Cerebellar cortex (tissue), 1 donor: ENCODE measurements around the gene PCCB.
A peak's percentile ranks its signal among the peaks of the same experiment; 100 is the strongest.
"Not testable (repeated sequence)": the region's sequence is repeated elsewhere in the genome, so short reads cannot be mapped to it uniquely, and the experiment has no call there.

Experiments
- DNase-seq: peaks from one replicate; pipeline ENCODE4 v3.0.0-alpha.2; 2015; ENCODE audit warnings: low spot score

The PCCB gene

DNA sequence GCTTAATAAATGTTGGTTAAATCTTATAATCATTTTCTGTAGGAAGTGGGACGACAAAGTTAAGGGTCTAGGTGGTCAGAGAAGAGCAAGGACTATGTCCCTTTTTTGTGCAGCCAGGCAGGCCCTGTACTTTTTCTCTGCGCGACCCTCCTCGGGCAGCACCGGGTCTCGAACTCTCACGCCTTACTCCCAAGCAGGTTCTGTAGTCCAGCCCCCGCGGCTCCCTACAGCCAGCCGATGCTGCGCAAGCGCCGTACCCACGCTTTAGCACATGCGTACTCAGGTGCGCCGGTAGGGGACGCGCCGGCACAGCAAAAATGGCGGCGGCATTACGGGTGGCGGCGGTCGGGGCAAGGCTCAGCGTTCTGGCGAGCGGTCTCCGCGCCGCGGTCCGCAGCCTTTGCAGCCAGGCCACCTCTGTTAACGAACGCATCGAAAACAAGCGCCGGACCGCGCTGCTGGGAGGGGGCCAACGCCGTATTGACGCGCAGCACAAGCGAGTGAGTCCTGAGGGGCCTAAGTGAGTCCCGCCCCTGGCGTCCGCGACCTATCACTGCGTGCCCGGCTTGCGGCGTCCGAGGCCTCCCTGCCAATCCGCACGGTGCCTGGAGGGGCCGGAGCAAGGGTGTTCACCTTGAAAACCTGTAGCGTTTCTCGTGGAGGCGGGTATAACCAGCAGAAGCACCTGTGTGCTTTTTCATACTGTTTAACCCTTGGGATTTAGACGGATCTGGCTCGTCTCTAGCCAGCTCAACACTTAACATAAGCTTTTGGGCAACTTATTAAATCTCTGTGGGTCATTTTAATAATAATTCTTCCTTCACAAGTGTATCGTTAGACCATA is at the start of gene PCCB:
Gene PCCB (plus strand): TSS at position 282 of the 844 bp plus-strand sequence. CDS start 36 bp downstream, at position 318.
- peak; percentile 96 for DNase-seq

DNA sequence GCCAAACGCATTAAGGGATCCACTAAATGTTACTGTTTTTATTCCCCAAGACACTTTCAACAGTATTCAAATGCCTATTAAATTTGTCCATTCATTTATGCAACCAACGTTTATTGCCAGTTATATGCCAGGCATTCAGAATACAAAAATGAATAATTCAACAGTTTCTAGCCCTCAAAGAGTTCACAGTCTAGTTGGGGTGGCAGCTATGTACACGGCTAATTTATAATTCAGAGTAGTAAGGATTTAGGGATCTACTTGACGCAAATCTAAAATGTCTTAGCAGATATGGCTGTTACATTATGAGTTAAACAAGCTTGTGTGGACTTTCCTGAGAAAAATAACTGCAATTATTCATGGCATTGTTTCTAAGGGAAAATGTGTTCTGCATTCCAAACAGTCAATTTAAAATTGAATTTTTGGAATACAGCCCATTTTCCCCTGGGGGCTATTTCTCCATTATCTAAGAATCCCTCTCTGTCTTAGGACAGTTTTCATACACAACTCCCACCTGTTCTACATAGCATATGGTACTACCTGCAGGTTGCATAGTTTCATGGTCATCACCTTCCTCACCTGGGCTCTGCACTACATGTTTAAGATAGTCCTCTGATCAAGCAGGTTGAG is 42.5 kb upstream of the PCCB start:
- no peak for DNase-seq

DNA sequence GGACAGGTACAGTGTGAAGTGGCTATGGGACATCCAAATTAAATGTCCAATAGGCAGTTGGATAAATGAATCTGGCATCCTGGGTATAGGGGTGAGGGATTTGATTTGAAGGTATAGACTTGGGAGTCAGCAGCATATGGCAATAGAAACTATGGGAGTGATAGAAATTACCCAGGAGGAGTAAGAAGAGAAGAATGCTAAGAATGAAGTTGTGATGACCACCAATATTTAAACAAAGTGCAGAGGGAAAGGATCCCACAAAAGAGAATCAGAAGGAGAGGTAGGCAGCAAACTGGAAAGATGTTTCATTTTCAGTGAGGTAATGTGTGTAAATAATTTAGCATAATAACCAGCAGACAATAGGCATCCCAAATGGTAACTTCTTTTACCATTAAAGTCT is 40.2 kb upstream of the PCCB start:
- no peak for DNase-seq

DNA sequence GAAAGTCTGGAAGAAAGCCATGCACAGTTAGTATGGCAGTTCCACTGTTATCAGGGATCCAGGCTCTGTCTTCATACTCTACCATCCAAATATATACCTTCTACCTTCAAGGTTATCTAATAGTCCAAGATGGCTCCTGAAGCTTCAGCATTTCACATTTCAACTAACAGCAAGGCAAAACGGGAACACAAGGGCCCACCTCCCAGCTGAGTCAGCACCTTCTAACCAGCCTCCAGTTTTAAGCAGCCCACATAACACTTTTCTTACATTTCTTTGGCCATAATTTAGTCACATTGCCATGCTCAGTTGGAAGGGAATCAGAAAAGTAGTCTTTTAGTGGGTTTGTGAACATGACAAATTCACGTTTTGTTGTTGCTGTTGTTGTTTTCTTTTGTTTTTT is 38.6 kb upstream of the PCCB start:
- no peak for DNase-seq

DNA sequence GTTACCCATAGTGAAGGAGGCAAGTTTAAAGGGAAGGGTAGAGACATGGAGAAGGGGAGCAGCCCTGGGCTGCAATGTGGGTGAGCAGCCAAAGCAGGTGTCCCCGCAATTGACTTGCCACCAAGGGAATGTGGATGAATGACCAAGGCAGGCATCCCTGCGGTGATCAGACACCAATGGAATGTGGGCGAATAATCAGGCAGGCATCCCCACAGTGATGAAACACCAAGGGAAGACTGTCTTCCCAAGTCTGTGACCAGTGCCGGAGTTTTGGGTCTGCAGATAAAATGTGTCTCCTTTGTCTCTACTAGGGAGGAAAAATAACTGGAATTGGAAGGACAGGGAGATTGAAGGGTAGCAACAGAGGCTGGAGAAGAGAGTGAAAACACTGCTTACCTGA is 27.4 kb upstream of the PCCB start:
- DNase-seq, result not testable (repeated sequence)

DNA sequence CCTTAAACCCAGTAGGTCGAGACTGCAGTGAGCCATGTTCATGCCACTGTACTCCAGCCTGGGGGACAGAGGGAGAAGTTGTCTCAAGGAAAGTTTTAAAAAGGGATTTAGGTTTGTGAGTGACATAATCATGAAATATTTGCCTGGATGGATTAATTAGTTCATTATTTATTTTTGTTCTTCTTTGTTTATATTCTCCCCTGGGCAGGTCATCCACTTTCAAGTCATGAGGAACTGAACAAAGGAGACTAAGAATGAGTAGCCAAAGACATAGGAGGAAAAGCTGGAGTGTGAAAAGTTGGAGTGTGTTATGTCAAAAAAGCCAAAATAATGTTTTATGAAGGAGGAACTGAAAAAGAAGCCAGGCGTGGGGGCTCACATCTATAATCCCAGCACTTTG is 17.7 kb upstream of the PCCB start:
- DNase-seq, result no peak

DNA sequence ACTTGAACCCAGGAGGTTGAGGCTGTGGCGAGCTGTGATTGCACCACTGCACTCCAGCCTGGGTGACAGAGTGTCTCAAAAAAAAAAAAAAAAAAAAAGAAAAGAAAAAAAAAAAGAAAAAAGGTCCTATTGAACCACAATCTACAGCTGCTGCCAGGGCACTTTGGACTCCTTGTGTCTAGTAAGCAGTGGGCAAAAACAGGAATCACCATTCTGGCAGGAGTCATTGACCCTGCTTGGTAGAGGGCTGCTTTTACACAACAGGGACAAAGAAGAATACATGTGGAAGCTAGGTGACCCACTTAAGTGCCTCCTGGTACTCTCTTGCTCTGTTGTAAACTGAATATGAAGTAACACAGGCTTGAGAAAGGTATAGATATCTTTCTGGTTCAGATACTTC is 14.6 kb upstream of the PCCB start:
- no peak for DNase-seq

DNA sequence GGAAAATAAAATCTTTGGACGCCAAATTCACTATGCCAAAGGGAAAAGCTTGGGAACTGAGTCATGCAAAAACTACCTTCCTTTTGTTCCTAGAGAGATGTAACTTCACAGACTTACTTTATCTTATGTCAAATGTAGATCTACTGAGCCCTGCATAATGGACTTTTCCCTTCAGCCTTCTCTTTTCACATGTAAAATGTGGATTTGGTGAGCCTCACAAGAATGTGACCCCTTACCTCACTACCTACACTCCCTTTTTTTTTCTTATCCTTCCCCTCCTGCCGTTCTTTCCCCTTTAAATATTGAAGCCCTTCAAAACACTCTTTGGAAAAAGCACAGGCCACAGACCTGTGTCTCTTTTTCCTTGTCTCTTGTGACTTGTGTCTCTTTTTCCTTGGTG is 14.0 kb upstream of the PCCB start:
- DNase-seq, result no peak

DNA sequence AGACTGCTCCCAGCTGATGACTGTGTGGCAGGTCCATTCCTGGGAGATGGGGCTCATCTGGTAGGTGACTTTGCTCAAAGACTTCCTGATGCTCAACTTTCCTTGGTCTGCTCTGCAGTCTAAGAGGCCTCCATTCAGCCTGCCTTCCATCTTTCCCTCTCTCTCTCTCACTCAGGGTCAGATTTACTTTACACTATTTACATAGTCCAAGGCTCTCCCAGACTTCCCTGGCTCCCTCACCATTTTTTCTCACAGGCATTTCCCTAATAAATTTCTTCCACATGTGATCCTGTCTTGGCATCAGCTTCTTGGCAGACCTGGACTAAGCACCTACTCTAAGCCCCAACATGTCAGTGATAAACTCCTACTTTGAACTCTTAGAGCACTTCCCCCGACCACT is 13.0 kb upstream of the PCCB start:
- no peak for DNase-seq

DNA sequence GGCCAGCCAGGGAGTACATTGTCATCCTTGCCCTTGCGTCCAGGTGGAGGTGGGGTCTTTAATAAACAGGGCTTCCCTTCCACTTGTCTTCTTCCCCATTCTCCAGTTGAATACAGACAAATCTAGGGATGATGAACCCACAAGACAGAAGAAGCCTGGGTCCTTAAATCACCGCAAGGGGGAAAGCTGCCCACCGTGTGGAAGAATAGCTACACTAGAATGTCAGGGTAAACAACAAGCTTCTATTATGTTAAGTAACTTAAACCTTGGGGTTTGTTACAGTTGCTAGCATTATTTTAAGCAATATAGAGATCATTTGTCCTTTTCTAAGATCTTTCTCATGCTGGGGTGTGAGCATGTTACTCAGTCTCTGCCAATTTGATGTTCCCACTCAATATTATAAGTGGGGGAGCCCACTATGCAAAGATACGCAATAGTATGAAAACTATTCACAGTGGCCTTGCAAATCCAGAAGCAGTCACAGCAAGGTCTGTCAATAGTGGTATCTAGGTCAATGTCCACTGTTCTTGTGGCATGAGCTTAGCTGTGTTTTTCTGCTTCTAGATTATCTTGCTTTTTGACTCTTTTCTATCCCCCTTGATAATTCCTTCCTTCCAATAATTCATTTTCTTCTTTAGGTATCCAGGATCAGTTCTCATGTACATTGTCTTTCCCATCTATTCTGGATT is 12.0 kb upstream of the PCCB start:
- no peak for DNase-seq

DNA sequence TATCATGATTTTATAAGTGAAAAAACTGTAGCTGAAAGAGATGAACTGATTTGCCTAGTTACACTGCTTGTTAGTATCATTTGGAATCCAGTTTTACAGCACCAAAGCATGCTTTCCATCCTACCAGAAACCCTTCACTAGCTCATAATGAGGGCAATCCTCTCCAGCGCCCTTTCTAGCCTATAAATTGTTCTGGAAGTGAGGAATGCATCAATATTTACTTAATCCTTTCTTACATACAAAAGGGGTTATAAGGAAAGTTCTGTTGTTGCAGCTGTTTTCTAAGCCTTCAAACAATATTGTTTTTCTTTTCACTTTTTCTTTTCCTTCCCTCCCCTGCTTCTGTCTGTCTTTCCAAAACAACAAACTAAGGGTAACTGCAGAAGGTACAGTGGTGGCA is 11.0 kb upstream of the PCCB start:
- no peak for DNase-seq

DNA sequence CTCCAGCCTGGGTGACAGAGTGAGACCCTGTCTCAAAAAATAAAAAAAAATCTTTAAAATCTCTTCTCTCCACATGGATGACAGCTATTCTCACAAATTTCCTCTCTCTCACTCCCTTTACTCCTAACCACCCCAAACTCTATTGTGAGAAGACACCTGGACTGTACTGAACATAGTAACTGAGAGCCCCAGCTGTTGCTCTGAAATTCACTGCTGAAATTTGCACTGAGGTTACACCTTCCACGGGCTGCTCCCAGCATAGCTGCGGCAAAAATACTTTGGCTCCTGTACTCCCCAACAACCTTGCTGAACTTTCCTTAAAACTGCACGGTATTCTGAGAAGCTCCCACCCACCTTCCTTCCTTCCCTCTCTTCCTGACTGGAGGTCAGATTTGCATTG is 4.4 kb upstream of the PCCB start:
- no peak for DNase-seq

DNA sequence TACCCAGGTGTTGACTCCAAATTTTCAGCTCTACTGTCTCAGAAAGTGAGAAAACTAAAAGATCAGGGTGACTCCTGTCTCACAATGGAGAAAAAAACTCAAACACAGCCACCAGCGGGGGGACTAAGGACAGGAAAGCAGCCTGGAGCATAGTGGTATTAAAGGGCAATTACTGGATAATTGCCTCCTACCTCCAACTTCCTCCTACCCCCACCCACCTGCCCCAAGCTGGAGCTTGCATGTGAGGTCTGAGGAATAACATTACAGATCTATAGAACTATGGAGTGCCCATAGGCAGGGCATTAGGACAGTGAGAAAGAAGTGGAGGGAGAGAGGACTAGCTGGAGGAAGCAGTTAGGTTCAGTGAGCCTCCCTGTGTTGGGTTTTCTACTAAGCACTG is 2.7 kb upstream of the PCCB start:
- DNase-seq, result no peak

DNA sequence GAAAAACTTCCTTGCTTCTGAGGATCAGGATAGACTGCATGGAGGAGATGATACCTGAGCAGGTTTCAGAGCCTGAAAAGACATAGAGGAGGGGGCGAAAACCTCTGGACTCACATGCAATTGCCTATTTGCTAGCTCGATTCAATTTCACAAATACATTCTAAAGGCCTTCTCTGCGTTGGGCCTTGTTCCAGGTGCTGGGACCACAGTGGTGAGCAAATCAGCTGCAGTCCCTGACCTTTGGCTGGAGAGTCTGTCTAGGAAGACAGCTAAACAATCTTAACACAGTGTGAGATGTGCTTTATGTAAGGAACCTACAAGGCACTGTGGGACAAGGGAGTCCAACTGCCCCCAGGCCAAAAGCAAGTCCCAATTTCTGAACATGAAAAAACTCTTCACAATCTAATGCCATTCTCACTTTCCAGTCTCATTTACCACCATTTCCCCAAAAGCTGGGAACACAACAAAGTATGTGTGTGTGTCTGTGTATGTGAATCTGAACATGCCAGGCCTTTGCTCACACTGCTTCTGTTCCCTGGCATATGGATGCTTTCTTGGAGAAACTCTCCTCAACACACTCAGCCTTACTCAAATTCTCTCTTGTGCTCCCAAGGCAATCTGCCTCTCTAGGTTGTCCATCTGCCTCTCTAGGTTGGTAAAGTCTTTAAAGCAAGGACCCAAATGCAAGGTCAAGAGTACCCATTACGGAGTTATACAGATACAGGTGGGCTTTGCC is 2.1 kb upstream of the PCCB start:
- no peak for DNase-seq

DNA sequence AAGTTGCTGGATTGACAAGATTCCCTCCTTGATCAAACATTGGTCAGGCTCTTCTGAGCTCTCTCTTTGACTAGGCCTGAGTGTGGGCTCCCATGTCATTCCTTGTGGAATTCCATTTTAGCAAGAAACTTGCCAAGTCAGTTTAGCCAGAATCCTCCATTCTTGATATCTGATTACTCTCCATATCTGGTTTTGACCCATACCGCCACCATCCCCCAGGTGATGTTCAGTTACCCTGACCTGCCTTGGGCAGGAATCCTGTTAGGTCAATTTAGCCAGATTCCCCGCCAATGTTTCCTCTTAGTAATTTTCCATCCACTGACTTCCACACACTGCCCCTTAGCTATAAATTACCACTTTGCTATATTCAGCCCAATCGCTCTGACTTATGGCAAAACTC is 1.0 kb upstream of the PCCB start:
- no peak for DNase-seq

DNA sequence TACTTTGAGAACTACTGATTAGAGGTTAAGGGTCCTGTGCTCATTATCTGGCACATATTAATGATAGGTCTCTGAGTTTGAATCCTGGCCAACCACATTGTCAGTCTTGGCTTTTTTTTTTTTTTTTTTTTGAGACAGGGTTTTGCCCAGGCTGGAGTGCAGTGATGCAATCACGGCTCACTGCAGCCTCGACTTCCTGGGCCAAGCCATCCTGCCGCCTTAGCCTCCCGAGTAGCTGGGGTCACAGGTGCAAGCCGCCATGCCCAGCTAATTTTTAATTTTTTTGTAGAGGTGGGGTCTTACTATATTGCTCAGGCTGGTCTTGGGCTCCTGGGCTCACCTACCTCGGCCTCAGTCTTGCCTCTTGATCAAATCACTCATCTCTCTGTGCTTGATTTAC is 547 bp upstream of the PCCB start:
- DNase-seq, result no peak

DNA sequence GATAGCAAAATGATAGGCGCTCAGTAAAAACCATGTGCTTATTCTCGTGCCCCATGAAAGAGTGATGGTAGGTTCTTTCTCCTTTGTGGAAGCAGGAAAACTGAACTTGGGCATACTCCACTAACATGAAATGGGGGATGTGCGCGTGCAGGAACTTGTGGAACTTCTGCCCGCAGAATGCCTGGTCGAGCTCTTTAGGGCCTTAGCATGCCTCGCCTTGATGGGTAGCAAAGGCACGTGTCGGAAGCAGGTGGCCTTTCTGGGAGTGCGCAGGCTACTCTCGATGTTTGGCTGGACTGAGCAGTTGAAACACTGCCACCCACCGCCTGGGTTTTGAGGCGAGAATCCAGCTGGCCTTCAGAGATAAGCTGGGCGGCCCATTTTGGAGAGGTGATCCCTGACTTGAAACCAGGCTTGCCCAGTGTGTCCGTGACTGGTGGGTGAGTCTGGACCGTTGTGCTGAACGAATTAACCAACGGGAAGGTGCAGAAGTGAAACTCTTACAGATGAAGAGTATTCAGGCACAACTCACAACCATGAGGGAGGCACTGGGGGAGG is 842 bp downstream of the PCCB start:
- DNase-seq, result peak; percentile 76

DNA sequence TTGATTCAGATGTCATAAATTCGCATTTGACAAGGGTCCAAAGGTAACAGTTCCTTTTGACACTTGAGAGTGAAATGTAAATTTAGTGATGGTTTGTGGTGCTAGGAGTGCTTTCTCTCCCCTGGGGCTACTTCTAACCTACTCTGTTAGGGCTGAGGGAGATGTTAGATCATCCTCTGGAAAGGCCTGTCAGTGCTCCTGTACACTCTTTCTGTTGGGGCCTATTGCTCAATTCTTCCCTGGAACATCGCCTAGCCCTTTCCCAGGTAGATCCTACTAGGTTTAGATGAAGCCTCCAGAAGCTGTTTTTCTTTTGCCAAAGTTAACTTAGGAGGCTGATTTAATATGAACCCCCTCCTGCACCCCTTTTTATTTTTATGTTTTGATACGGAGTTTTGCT is 1.4 kb downstream of the PCCB start:
- no peak for DNase-seq

DNA sequence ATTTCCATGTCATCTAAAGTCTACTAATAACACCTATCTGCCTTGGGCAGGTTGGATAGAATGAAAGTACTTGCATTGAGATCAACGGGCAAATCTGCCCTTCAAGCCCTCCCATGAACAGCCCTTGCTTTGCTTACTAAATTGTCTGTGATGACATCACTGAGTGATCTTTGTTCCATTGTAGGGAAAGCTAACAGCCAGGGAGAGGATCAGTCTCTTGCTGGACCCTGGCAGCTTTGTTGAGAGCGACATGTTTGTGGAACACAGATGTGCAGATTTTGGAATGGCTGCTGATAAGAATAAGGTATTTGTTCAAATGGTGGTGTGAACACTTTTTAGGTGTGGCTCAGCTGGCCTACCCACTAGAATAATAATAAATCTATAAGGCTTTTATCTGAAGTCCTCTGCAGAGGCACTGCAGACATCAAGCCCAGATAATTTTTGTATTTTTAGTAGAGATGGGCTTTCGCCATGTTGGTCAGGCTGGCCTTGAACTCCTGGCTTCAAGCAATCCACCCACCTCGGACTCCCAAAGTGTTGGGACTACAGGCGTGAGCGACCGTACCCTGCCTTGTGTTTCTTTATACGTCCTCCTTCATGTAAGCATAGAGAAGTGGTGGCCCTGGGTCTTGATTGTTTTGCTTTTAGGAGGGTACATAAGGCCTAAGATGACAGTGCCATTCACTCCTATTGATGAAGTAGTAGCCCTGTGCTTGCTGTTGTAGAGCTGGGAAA is 5.7 kb downstream of the PCCB start:
- no peak for DNase-seq

DNA sequence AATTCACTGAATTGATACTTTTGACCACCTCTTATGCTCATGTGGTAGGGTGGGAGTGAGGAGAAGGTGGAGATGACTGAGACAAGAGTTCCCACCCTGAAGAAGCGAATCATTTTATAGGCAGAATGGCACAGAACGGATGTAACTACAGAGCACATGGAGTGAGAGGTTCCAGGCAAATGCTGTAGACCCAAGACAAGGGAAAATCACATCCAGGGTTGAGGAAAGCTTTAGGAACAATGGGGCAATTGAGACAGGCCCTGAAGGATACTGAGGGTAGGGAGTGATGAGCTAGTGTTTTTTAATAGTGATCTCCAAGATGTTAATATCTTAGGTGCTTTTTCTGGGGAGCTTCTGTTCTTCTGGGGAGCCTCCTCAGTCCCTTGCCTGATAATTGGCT is 8.1 kb downstream of the PCCB start:
- no peak for DNase-seq

DNA sequence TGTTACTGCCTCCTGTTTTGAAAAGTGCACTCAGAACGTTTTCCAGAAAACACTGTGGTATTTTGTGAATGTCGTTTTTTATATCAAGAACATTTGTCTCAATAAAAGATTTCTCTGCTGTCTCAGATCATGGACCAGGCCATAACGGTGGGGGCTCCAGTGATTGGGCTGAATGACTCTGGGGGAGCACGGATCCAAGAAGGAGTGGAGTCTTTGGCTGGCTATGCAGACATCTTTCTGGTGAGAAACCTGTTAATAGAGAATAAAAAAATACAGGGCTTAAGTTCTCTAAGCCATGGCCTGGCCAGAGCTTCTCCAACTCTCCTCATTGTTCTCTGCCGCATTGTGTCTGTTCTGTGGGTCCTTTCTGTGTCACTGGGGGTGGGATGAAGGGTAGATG is 11.7 kb downstream of the PCCB start:
- no peak for DNase-seq

DNA sequence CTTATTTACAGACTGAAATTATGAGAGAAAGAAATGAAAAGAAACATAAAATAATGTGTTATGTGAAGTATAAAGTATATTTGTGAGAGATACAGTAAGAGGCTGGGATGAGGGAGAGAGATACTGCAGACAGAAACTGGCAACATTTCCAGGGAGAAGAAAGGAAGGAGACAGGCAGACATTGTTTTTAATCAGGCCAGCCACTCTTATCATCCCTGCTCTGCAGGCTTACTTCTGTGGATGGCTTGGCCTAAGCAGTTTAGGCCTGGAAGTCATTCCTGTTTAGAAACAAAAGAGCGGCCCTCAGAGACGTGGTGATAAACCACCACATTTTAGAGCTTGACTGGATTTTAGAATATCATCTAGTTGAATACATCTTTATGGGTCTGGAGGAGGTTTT is 12.4 kb downstream of the PCCB start:
- no peak for DNase-seq
